Measurements from ENCODE around the gene CFAP52. TPM values are rescaled to one million over a fixed set of nuclear protein-coding genes. Genes with fewer than 3 reads are reported as not detected.

The CFAP52 gene
- total RNA-seq, 1 donor from 2014 or later, result not detected

GRCh38 chr17:9533441-9533840, 43.0 kb upstream of the CFAP52 start:
- FAIRE-seq (no peak), DNase-seq (ENCODE audit: low read depth) (no peak)
- Histone ChIP-seq H3K36me3 (ENCODE audit: control insufficient read depth, insufficient read depth, low read length) (no peaks in the 10 kb centered on the region), H3K4me3 (ENCODE audit: low read depth, low read length) (no peak overlapping the region), H3K27me3 (ENCODE audit: control insufficient read depth, insufficient read depth, low read length) (no peaks in the 10 kb centered on the region)
- no peak for TF ChIP-seq CTCF (IDR thresholded peaks at IDR 0.05; ENCODE audit: insufficient read depth, low read length, severe bottlenecking)

- no peaks in the 10 kb centered on the region for H3K27me3 ChIP-seq (ENCODE audit: control insufficient read depth, insufficient read depth, low read length)
- no peaks in the 10 kb centered on the region for H3K36me3 ChIP-seq (ENCODE audit: control insufficient read depth, insufficient read depth, low read length)
- H3K4me3 ChIP-seq (ENCODE audit: low read depth, low read length), result no peak overlapping the region
- TF ChIP-seq CTCF (IDR thresholded peaks at IDR 0.05; ENCODE audit: insufficient read depth, low read length, severe bottlenecking), result no peak
- FAIRE-seq (no peak), DNase-seq (ENCODE audit: low read depth) (no peak)
Observed at GRCh38 chr17:9536061-9536460, 40.4 kb upstream of the CFAP52 start.

DNA sequence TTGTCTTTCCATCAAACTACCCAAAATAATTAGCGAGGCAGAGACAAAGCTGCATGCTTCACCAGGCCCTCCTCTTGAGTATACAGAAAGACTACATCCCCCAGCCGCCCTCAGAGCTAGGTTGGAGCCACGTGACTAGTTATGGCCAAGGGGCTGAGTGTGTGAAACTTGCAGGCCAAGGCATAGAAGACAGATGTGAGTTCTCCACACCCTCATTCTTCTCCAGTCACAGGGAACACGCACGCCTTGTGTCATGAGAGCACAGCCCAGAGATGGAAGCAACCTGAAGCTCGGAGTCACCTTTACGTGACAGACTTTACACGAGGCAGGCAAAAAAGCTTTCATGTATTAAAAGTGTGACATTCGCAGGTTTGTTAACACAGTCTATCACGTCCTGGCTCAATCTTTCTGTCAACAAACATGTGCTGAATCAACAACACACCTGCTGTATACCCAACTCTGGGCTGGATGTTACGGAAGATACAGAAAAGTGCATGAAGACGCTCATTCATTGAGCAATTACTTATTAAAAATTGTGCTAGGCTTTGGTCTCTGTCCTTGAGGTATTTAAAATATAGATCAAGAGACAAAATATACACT, 39.2 kb upstream of the CFAP52 start:
- Histone ChIP-seq H3K4me3 (ENCODE audit: low read depth, low read length) (no peak overlapping the region), H3K27me3 (ENCODE audit: control insufficient read depth, insufficient read depth, low read length) (no peaks in the 10 kb centered on the region), H3K36me3 (ENCODE audit: control insufficient read depth, insufficient read depth, low read length) (no peaks in the 10 kb centered on the region)
- no peak for DNase-seq (ENCODE audit: low read depth)
- no peak for FAIRE-seq
- TF ChIP-seq CTCF (IDR thresholded peaks at IDR 0.05; ENCODE audit: insufficient read depth, low read length, severe bottlenecking), result no peak

GRCh38 chr17:9538626-9539025, 37.8 kb upstream of the CFAP52 start:
- no peak overlapping the region for H3K4me3 ChIP-seq (ENCODE audit: low read depth, low read length)
- no peaks in the 10 kb centered on the region for H3K27me3 ChIP-seq (ENCODE audit: control insufficient read depth, insufficient read depth, low read length)
- DNase-seq (ENCODE audit: low read depth) (no peak), FAIRE-seq (no peak)
- no peak for TF ChIP-seq CTCF (IDR thresholded peaks at IDR 0.05; ENCODE audit: insufficient read depth, low read length, severe bottlenecking)
- H3K36me3 ChIP-seq (ENCODE audit: control insufficient read depth, insufficient read depth, low read length), result no peaks in the 10 kb centered on the region

DNA sequence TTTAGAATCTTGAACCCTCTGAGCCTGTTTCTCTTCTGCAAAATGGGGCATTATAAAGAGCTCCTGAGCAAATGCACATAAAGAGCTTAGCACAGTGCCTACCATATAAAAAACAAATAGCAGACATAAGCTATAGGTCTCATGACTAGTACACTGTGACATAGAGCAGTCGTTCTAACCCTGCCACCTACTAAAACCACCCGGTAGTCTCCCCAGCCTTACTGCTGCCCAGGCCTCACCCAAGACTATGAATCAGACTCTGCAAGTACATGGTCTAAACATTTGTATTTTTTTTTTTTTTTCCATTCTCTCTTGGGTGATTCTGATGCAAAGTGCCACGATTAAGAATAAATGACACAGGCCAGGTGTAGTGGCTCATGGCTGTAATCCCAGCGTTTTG, 34.7 kb upstream of the CFAP52 start:
- Histone ChIP-seq H3K27me3 (ENCODE audit: control insufficient read depth, insufficient read depth, low read length) (no peaks in the 10 kb centered on the region), H3K4me3 (ENCODE audit: low read depth, low read length) (no peak overlapping the region), H3K36me3 (ENCODE audit: control insufficient read depth, insufficient read depth, low read length) (no peaks in the 10 kb centered on the region)
- no peak for TF ChIP-seq CTCF (IDR thresholded peaks at IDR 0.05; ENCODE audit: insufficient read depth, low read length, severe bottlenecking)
- DNase-seq (ENCODE audit: low read depth), result no peak
- no peak for FAIRE-seq

DNA sequence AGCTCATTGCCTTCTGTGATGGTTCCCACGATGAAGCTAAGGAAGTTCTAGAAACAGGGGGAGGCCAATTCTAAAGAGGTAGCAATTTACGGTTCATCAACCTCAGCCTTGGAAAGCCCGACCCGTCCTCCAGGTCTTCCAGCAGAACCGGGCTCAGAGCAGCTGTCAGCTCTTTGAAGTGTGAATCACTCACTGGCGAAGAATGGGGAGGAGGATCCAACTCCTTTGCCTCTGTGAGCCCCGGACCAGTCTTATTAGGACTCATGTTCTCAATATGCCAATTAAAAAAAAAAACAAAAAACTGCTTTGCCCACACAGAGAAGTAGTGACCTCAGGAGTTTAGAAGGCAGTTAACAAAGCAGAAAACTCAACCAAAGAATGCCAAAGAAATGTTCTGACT, 32.2 kb upstream of the CFAP52 start:
- Histone ChIP-seq H3K27me3 (ENCODE audit: control insufficient read depth, insufficient read depth, low read length) (no peaks in the 10 kb centered on the region), H3K36me3 (ENCODE audit: control insufficient read depth, insufficient read depth, low read length) (no peaks in the 10 kb centered on the region), H3K4me3 (ENCODE audit: low read depth, low read length) (no peak overlapping the region)
- no peak for DNase-seq (ENCODE audit: low read depth)
- FAIRE-seq, result no peak
- TF ChIP-seq CTCF (IDR thresholded peaks at IDR 0.05; ENCODE audit: insufficient read depth, low read length, severe bottlenecking), result no peak

Measured in bronchial epithelial cell (primary cell).